HuH-7.5 (cell line): ENCODE results near the gene RAD9B.
"Not testable (repeated sequence)": the region's sequence is repeated elsewhere in the genome, so short reads cannot be mapped to it uniquely, and the experiment has no call there.

ENCODE experiments used
- DNase-seq: peaks from one replicate; pipeline ENCODE4 v3.0.0; 2011; ENCODE audit warnings: low spot score

RAD9B gene

GRCh38 chr12:110528277-110528839 is 26.2 kb downstream of the RAD9B start:
- DNase-seq: no peak

GRCh38 chr12:110530511-110530910 is 28.4 kb downstream of the RAD9B start:
- DNase-seq: no peak

- DNase-seq: no peak
Measured at GRCh38 chr12:110531741-110532333, 29.7 kb downstream of the RAD9B start.

GRCh38 chr12:110532644-110533043 is 30.5 kb downstream of the RAD9B start:
- no peak for DNase-seq

GRCh38 chr12:110533607-110534006 is 31.5 kb downstream of the RAD9B start:
- DNase-seq: no peak

- no peak for DNase-seq
Measured at GRCh38 chr12:110534811-110535210, 32.7 kb downstream of the RAD9B start.

- no peak for DNase-seq
Measured at GRCh38 chr12:110536834-110537604, 34.9 kb downstream of the RAD9B start.

GRCh38 chr12:110537605-110538409 is 35.7 kb downstream of the RAD9B start:
- DNase-seq: no peak

GRCh38 chr12:110538869-110539622 is 36.9 kb downstream of the RAD9B start:
- DNase-seq: no peak

GRCh38 chr12:110540048-110540447 is 37.9 kb downstream of the RAD9B start:
- DNase-seq: no peak

GRCh38 chr12:110543252-110543959 is 41.3 kb downstream of the RAD9B start:
- DNase-seq: no peak

GRCh38 chr12:110543965-110544364 is 41.8 kb downstream of the RAD9B start:
- no peak for DNase-seq

- DNase-seq: not testable (repeated sequence)
Measured at GRCh38 chr12:110545259-110545658, 43.1 kb downstream of the RAD9B start.

- DNase-seq: no peak
Measured at GRCh38 chr12:110545812-110546211, 43.7 kb downstream of the RAD9B start.

- DNase-seq: no peak
Measured at GRCh38 chr12:110546339-110546738, 44.2 kb downstream of the RAD9B start.

- no peak for DNase-seq
Measured at GRCh38 chr12:110547090-110547489, 45.0 kb downstream of the RAD9B start.

GRCh38 chr12:110548678-110549077 is 46.5 kb downstream of the RAD9B start:
- DNase-seq: no peak

- no peak for DNase-seq
Measured at GRCh38 chr12:110549716-110550115, 47.6 kb downstream of the RAD9B start.

GRCh38 chr12:110550981-110551380 is 48.9 kb downstream of the RAD9B start:
- DNase-seq: no peak
